NCI-H128 (cell line): ENCODE results near the gene BTLA.
"Not testable (repeated sequence)": the region's sequence is repeated elsewhere in the genome, so short reads cannot be mapped to it uniquely, and the experiment has no call there.

Source experiments
- DNase-seq: peaks from one replicate; lab custom pipeline; 2025; ENCODE audit not compliant: unreplicated experiment; lab: John Stamatoyannopoulos, UW

BTLA gene

DNA sequence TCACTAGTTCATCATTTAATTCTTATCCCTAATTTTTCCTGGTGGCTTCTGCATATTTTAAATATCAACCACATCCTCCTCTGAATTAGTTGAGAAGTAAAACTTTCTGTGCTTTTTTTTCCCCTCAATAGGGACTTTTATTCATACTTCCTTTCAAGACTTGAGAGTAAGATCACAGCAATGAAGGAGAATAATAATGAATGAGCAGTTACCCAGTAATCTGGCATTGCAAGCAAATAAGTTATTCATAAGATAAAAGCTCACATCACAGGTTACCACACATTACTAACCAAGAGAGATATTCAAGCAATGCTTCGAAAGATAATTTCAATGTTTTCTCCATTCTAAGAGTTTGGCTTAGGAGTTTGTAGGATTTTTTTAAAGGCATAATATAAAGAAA lies 50.3 kb downstream of the BTLA start:
- DNase-seq = no peak

- DNase-seq = no peak
Measured at GRCh38 chr3:112446343-112446742, 52.9 kb downstream of the BTLA start.

DNA sequence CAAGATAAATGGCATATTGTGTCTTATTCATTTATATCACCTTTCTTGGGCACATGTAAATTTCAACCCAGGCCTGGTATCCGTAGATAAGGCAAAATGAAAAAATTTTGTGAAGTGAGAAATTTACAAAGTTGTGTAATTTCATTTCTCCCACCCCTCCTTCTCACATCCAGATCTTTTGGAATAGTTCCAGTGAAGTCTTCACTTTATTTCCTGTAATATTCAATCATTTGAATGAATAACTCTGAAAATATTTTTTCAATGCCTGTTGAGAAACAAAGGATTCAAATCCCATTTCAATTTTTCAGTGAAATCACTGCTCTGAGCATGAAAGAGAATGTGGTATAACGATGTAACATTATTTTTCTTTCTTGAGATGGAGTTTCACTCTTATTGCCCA lies 53.4 kb downstream of the BTLA start:
- DNase-seq = no peak

DNA sequence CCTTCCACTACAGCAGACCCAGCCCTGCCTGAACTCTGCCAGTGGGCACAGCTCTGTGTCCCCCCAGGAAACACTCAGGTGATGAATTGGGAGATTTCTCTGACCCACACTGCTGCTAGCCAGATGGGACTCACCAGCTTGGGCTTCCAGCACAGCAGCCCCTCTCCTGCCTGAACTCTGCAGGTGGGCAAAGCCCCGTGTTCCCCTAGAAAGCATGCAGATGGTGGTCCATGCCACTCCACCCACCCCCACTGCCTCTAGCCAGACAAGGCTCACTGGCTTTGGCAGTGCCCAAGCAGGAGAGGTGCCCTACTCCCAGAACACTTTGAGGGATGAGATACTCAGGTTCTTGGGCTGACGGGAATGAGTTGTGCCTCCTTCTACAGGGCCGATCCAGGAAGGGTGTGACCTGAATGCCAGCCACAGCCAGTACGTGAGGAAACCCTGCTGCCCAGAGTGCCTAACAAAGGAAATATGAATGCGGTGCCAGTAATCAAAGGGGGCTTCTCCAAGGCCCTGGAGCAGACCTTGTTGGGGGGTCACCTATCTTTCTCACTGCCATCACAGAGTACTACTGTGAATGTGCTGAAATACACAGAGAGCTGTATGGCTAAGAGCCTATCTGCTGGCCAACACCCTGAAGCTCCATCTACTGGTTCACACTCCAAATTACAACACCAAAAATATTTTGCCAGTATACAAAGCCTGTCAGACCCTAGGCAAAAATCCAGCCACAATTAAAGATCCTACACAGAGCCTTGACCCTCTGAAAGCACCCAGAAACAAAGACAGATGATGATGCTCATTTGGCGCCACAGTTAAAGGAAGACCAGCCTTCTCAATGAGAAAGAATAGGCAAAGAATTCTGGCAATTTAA lies 61.9 kb downstream of the BTLA start:
- no peak for DNase-seq

- DNase-seq = no peak
Measured at GRCh38 chr3:112429960-112430359, 69.3 kb downstream of the BTLA start.

DNA sequence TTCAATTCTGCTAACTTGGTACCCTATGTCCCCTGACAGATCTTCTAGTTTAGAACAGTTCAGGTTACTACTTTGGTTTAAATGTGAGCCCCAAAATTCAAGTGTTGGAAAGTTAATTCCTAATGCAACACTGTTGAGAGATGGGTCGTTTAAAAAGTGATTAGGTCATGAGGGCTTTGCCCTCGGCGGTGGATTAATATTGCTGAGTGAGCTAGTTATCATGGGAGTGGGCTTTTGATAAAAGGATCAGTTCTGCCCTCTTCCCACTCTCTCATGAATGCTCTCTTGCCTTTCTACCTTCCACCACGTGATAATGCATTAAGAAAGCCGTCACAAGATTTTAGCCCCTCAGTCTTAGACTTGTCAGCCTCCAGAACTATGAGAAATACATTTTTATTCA lies 72.1 kb downstream of the BTLA start:
- no peak for DNase-seq

DNA sequence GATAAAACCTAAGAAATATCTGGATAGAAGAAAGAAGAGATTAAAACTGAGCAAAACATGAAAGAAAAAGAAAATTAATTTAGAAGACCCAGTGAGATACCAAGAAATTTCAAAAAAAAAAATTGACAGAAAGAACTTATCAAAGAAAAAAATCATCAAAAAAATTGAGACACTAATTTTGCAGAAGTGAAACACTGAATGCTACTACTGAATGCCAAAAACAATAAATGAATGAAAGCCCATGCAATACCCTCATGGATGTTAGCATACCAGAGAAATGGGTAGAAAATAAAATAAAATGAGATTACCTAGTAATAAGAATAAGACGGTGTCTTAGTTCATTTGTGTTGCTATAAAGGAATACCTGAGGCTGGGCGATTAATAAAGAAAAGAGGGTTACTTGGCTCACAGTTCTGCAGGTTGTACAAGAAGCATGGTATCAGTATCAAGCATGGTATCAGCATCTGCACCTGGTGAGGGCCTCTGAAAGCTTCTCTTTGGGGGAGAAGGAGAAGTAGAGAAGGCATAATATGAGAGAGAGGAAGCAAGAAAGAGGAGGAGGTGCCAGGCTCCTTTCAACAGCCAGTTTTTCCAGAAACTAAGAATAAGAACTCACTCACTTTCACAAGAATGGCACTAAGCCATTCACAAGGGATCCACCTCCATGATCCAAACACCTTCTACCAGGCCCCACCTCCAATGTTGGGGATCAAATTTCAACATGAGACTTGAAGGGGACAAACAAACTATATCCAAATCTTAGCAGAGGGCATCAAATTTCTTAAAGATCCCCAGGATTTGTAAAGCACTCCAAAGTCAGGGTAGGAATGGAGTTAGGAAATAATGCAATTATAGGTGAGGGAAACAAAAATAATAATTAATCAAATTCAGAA lies 73.2 kb downstream of the BTLA start:
- DNase-seq = no peak

- DNase-seq = no peak
Measured at GRCh38 chr3:112425382-112425781, 73.9 kb downstream of the BTLA start.

DNA sequence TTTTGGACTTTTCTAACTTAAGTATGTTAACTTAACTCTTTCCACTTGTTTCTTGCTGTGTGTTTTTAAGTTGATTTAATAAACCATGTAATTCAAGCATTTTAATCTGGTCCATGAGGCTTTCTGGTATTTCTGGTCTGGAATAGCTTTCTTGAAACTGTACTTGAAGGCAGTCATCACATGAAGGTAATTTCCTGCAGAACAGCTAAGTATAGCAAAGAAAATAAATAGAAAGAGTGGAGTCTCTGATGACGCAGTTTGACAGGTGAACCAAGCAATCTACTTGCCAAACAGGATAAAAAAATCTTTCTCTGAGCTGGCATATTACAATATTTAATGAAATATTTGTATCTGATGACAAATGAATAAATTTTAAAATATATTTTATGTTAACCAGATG lies 74.9 kb downstream of the BTLA start:
- no peak for DNase-seq

GRCh38 chr3:112422921-112423320 lies 76.4 kb downstream of the BTLA start:
- not testable (repeated sequence) for DNase-seq

DNA sequence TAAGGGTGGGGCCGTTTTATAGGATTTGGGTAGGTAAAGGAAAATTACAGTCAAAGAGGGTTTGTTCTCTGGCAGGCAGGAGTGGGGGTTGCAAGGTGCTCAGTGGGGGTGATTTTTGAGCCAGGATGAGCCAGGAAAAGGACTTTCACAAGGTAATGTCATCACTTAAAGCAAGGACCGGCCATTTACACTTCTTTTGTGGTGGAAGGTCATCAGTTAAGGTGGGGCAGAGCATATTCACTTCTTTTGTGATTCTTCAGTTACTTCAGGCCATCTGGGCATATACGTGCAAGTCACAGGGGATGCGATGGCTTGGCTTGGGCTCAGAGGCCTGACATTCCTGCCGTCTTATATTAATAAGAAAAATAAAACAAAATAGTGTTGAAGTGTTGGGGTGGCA lies 80.7 kb downstream of the BTLA start:
- DNase-seq = not testable (repeated sequence)

- DNase-seq = no peak
Measured at GRCh38 chr3:112417696-112418318, 81.5 kb downstream of the BTLA start.

DNA sequence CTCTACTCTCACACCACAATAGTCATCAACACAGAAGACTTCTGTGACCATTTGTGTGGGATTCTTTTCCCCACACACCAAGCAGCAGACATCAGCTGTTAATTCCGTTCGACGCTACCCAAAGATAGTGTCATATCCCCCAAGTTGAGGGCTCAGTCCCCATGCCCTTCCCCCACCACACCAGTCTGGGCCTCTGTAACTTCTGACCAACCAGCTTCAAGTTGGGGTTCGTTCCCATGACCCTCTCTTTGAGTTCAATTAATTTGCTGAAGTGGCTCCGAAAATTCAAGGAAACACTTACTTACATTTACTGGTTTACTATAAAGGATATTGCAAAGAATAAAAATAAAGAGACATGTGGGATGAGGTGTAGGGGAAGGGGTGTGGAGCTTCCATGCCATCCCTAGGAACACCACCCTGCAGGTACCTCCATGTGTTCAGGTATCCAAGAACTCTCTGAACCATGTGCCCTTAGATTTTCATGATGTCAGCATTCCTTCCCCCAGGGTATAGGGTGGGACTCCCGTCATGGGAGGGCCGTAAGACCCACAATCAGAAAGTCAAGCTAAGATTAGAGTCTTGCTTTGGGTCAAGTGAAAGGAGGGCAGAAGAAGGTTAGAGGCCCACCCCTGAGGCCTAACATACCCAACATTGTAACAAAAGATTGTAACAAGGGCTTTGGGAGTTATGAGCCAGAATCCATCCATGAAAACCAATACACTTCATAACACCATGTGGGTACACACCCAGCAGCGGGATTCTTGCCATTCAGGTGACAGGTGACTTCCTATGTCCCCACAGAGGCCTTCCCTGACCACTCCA lies 82.7 kb downstream of the BTLA start:
- DNase-seq = no peak

GRCh38 chr3:112415390-112415789 lies 83.9 kb downstream of the BTLA start:
- no peak for DNase-seq
